ENCODE results near the gene MYO1A.
"Not testable (repeated sequence)": the region's sequence is repeated elsewhere in the genome, so short reads cannot be mapped to it uniquely, and the experiment has no call there.

The MYO1A gene

GRCh38 chr12:57087010-57087690, 37.2 kb upstream of the MYO1A start:
- DNase-seq (ENCODE audit: low read depth), result peak; percentile 94

- DNase-seq (ENCODE audit: low read depth), result peak; percentile 20
These were observed 36.6 kb upstream of the MYO1A start for GRCh38 chr12:57086493-57087009.

DNA sequence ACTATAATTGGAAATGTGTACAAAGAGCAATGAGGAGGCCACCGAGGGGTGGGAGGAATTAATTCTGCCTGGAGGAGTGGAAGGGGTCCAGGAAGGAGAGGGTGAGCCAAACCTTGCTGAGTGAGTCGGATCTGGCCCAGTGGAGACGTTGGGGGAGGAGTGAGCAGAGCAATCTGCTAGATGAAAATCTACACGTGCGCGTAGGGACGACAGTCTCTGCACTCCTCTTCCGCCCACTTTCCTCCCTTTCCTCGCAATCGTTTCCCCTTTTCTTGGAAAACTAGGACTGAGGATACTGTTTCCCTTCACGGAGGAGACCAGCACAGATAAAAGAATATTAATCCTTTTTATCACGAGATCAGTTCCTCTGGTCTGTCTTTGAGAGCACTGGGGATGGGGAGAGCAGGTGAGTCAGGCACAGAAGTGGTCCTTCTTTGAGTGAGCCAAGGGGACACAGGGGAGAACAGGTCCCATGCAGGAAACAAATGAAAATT, 36.1 kb upstream of the MYO1A start:
- no peak for DNase-seq (ENCODE audit: low read depth)

DNA sequence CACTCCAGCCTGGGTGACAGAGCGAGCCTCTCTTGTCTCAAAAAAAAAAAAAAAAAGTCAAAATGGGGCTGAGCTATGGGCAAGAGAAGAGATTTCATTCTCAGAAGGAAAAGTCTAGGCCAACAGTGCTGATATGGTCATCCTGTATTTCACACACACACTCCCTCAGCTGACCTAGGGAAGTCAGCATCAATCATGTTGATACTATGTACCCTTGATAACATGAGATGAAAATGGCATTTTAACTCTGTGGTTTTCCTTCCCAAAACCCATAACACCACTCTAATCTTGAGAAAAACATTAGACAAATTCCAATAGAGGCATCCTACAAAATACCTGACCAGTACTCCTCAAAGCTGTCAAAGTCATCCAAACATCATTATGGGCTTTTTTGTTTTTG, 30.9 kb upstream of the MYO1A start:
- DNase-seq (ENCODE audit: low read depth), result no peak

- DNase-seq (ENCODE audit: low read depth), result no peak
These were observed 29.9 kb upstream of the MYO1A start for GRCh38 chr12:57079821-57080220.

DNA sequence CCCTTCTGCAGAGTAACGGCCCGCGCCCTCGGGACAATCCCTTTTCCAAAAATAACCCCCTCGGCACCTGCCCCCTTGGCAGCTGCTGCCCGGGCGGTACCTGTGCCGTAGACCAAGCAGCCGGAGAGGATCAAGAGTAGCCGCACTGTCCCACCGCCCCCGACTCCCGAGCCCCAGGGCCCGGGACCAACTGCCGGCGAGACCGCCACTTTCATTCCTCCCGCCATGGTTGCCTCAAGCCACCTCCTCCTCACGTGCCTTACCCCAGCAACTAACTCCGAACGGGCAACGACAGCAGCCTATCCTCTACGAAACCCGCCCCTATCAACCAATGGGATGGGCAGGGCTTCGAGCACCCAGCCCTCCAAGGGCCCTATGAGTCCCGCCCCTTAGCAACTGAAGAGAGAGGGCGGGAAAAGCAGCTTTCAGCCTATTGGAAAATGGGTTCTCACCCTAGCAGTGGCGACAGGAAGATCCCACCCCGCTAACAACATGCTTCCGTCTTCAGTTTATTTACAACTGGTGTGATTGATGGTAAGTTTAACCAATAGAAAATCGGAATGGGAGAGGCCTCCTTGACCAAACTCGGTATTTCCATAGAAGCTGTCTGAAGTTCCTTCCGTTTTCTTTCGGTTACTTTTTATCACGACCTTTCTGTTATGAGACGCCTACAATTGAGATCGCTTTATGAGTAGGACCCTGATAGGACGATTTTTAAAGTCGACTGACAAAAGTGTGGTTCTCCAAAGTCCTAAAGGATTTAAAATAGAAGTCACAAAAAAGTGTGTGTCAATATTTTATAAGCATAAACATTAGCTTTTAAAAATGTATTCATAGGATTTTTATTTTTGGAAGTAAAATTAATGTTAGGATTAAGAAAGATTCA, 28.8 kb upstream of the MYO1A start, which contains the start of gene NEMP1:
TSS of gene NEMP1 (minus strand) at position 273 of the 886 bp plus-strand sequence. CDS start at position 227, 46 bp downstream.
- peak; percentile 98 for DNase-seq (ENCODE audit: low read depth)

DNA sequence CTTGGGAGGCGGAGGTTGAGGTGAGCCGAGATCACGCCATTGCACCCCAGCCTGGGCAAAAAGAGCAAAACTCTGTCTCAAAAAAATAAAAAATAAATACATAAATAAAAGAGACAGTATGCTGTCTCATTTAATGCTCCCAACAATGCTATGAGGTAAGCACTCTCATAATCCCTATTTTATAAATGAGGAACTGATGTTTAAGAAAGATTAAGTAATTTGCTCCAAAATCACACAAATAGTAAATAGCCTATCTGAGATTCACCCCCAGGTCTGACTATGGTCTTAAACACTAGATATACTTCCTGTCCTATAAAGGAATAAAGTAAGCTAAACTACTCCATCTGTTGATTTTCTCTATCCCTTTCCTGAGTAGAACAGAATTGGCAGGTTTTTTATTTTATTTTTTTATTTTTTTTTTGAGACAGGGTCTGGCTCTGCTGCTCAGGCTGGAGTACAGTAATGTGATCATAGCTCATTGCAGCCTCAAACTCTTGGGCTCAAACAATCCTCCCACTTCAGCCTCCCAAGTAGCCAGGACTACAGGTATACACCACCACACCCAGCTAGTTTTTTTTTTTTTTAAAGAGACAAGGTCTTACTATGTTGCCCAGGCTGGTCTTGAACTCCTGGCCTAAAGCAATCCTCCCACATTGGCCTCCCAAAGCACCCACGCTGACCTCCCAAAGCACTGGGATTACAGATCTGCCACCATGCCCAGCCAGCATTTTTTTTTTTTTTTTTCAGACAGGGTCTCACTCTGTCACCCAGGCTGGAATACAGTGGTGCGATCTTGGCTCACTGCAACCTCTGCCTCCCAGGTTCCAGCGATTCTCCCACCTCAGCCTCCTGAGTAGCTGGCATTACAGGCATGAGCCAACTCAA, 23.9 kb upstream of the MYO1A start:
- not testable (repeated sequence) for DNase-seq (ENCODE audit: low read depth)

- no peak for DNase-seq (ENCODE audit: low read depth)
These were observed 22.7 kb upstream of the MYO1A start for GRCh38 chr12:57072661-57073060.

- DNase-seq (ENCODE audit: low read depth), result peak; percentile 38
These were observed 19.6 kb upstream of the MYO1A start for GRCh38 chr12:57069523-57069922.

DNA sequence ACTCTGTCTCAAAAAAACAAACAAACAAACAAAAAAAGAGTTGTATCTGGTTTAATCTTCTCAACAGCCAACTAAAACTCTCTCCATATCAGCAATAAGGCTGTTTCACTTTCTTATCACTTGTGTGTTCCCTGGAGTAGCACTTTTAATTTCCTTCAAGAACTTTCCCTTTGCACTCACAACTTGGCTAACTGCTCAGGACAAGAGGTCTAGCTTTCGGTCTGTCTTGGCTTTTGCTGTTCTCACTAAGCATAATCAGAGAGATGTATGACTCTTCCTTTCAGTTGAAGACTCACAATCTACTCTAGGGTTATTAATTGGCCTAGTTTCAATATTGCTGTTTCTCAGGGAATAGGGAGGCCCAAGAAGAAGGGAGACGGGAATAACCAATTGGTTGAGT, 16.3 kb upstream of the MYO1A start:
- DNase-seq (ENCODE audit: low read depth), result no peak

DNA sequence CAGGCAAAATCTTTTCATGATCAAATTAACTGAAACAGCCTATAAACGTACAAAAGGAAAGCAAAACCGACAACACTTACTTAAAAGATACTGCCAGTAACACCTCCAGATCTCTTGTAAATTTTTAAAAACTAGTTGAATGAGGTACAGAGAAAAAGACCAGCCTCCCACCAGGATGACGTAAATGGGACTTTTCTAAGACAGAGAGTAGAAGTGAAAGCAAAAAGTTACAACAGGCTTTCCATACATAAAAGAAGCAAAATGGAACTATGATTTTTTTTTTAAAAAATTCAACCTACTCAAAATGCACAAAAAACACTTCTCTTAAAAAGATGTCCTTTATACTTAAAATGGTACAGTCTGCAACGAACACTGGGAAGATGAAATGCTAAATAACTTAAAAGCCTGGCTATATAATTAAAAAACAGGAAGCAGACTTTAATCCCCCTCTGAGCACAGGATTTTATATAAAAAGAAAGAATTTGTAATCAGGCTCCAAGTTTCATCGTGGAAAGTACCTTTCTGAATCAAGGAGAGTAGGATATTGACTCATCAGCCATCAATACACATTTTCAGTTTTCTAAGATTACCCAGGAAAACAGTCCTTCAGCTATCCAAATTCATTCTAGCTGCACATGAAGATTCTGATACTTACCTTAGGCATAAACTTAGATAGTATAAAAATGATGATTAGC, 14.2 kb upstream of the MYO1A start:
- DNase-seq (ENCODE audit: low read depth), result peak; percentile 19

DNA sequence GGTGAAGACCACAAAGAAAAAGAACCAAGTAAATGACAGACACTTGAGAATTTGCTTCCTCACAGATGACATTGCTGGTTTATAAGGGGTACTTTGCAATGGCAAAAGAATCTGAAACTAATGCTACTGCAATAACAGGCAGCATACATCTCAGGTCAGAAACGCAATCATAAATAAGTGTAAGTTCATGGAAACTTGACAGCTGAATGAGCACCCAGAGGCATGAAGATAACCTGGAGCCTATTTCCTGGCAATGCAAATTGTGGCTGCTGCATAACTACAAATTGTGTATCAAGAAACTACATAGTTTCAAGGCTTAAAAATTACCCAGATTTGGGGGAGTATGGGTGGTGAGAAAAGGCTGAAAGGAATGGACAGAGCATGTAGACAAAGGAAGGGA, 8.5 kb upstream of the MYO1A start:
- DNase-seq (ENCODE audit: low read depth), result no peak

DNA sequence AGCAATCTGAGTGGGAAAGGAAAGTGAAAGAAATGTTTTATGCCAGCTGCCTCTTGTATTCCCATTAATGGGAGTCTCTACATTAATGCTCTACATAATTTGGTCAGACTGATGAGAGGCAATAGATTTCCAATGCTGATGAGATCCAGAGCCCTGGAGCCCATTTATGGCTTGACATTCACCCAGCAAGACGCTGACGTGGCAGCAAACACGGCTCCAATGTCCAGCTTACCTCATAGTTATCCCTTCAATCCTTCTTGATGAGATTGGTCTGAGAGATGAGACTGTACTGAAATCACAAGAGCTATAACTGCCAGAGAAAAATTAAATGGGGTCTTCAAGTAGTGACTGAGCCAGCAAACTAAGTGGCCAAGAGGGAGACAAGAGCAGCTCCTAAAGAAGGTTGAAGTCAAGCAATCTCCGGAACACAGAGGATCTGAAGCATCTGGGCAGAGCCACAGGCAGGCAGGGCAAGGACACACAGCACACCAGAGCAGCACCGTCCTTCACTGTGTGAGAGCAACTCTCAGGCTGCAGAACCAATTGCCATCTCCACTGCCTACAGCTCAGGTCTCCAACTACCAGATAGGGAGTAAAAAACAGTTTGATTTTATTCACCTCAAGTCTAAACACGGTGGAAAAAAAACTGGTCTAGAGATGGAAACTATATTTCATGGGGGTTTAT, 7.3 kb upstream of the MYO1A start:
- no peak for DNase-seq (ENCODE audit: low read depth)

DNA sequence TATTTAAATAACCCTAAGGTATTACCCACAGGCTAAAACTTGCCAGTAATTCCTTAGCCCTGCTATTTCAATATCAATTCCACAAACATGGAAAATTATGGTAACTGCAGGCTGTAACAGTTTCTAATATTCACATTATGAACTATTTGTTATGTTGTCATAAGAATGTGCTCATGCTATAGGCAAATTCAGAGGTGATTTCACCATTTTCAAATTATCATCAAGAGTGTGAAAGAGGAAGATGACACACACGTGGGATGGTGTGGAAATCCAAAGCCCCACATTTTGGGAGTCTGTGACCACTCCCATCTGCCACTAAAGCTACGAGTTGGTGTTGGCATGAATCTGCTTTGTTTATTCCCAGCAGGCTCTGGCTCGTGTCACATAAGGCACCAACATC, 5.9 kb upstream of the MYO1A start:
- DNase-seq (ENCODE audit: low read depth), result no peak

DNA sequence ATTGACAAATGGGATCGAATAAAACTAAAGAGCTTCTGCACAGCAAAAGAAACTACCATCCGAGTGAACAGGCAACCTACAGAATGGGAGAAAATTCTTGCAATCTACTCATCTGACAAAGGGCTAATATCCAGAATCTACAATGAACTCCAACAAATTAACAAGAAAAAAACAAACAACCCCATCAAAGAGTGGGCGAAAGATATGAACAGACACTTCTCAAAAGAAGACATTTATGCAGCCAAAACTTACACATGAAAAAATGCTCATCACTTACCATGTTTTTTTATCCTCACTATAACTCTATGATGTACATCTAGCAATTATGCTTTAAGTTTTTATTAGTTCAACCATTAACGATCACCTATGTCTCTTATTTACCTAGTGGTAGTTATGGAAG, 4.0 kb upstream of the MYO1A start:
- DNase-seq (ENCODE audit: low read depth), result not testable (repeated sequence)

GRCh38 chr12:57053146-57053545, 3.2 kb upstream of the MYO1A start:
- not testable (repeated sequence) for DNase-seq (ENCODE audit: low read depth)

- DNase-seq (ENCODE audit: low read depth), result no peak
These were observed 1.1 kb upstream of the MYO1A start for GRCh38 chr12:57051011-57051410.

DNA sequence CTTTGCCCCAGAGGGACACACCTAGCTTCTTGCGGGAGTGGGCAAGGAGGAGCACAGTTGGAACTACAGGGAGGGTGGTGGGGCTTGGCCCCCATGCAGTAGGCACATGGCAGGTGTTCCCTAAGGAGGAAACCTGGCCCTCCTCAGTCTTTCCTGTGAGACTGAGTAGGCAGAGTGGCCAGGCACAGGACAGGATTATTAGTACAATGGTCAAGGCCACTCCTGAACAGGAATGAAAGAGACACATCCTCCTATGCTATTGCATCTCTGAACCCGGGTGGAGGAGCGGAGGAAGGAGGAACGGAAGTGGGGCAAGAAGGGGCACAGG, 846 bp downstream of the MYO1A start:
- no peak for DNase-seq (ENCODE audit: low read depth)

DNA sequence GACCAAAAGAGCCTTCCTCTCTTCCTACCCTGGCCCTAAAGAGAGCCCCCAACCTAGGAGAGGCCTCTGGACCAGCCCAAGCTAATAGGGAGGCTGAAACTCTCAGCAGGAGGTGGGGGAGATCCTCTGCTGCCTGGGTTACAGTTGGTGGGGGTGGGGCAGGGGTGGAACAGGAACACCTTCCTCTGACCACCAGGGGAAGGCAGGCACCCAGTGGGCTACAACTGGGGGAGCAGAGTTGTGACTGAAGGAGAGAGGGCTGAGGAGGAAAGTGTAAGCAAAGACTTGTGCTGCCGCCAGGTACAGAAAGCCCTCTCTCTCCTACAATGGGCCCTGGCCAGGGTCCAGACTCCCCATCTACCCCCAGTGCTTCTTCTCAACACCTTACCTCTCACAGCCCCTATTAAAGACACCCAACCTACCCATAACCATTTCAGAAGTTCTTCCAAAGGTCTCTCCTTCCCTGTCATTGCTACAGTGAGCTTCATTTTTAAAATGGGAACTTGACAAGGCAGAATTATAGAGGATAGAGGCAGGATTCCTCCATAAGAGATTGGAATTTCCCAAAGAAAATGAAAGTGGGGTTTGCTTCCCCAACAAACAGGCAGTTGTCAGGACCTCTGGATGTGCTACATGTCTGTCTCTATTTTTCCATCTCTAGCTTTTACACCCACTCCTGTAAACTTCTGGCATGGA, 1.4 kb downstream of the MYO1A start:
- DNase-seq (ENCODE audit: low read depth), result no peak

DNA sequence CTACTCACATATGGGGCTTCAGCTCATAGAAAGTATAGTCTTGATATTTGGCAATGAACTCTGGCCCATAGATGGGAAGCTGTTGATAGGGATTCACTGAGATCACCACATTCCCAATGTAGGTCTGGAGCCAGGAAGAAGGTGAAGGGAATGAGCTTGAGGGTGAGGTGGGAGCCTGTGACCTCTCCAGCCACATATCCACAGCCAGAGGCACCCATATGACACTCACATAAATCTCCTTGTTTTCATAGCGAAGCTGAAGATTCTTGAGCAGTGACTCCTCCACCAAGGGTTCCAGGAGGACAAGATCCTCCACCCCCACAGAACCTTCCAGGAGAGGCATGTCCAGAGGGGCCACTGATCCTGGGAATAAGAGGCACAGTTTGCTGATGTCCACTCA, 1.9 kb downstream of the MYO1A start:
- DNase-seq (ENCODE audit: low read depth), result no peak

All from T-helper 22 cell (primary cell).